Measurements from ENCODE around the gene EIF5B. TPM values are rescaled to one million over a fixed set of nuclear protein-coding genes. Genes with fewer than 3 reads are reported as not detected.

EIF5B gene
- total RNA-seq, 1 experiment from 2014 or later: 63.1 TPM

DNA sequence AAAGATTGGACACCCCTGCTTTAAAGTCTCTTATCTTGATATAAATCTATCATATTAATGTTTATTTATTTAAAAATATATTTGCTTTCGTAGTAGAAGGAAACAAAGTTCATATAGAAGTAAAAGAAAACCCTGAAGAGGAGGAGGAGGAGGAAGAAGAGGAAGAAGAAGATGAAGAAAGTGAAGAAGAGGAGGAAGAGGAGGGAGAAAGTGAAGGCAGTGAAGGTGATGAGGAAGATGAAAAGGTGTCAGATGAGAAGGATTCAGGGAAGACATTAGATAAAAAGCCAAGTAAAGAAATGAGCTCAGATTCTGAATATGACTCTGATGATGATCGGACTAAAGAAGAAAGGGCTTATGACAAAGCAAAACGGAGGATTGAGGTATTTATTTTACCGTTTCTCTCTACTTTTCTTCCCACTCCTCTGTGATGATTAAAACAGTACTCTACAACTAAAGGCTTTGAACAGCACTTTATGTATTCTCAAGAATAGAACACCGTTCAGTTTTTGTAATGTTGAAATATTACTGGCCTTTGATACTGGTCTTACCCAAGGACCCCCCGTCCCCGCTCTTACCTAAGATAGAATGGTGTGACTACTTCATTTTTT, 39.2 kb downstream of the EIF5B start:
- H3K27me3 Mint-ChIP-seq (ENCODE audit: unreplicated experiment): no peaks in the 10 kb centered on the region
- no peak overlapping the region for H3K4me3 Mint-ChIP-seq (ENCODE audit: low read depth, unreplicated experiment)
- CTCF ChIA-PET: no interaction called here
- intact Hi-C loops (cut with micrococcal nuclease; ENCODE audit: unreplicated experiment): no loop called here
- DNase-seq: no peak
- BruUV-seq (replicated peaks): no TSS peak
- no peaks in the 10 kb centered on the region for H3K4me1 Mint-ChIP-seq (ENCODE audit: low read depth, unreplicated experiment)
- H3K27ac Mint-ChIP-seq (ENCODE audit: unreplicated experiment): no peak overlapping the region
- H3K9me3 Mint-ChIP-seq (ENCODE audit: low read depth, unreplicated experiment): no peaks in the 10 kb centered on the region
- peaks cover 38% of the 10 kb centered on the region for H3K36me3 Mint-ChIP-seq (ENCODE audit: insufficient read depth, unreplicated experiment)
- TF ChIP-seq, protein P1, sequence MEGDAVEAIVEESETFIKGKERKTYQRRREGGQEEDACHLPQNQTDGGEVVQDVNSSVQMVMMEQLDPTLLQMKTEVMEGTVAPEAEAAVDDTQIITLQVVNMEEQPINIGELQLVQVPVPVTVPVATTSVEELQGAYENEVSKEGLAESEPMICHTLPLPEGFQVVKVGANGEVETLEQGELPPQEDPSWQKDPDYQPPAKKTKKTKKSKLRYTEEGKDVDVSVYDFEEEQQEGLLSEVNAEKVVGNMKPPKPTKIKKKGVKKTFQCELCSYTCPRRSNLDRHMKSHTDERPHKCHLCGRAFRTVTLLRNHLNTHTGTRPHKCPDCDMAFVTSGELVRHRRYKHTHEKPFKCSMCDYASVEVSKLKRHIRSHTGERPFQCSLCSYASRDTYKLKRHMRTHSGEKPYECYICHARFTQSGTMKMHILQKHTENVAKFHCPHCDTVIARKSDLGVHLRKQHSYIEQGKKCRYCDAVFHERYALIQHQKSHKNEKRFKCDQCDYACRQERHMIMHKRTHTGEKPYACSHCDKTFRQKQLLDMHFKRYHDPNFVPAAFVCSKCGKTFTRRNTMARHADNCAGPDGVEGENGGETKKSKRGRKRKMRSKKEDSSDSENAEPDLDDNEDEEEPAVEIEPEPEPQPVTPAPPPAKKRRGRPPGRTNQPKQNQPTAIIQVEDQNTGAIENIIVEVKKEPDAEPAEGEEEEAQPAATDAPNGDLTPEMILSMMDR (IDR thresholded peaks at IDR 0.05; ENCODE audit: unreplicated experiment): no peak

DNA sequence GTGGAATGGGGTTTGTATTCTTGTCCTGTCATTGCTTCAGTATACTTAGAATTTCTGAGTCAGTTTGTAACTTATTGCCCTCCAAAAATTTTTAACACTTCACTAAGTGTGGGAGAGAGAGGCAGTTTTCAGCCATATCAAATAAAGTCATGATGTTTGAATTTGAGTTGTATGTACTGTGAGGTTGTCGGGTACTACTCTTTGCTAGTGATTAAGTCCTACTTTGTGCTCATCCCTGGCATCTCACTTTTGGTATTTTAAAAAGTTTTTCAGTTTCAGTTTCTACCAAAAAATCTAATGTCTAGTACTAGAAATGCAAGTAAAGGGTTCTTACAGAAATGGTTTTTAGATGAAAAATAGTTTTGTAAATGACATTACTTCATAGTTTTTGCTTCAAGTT, 40.7 kb downstream of the EIF5B start:
- H3K36me3 Mint-ChIP-seq (ENCODE audit: insufficient read depth, unreplicated experiment): peaks cover 25% of the 10 kb centered on the region

DNA sequence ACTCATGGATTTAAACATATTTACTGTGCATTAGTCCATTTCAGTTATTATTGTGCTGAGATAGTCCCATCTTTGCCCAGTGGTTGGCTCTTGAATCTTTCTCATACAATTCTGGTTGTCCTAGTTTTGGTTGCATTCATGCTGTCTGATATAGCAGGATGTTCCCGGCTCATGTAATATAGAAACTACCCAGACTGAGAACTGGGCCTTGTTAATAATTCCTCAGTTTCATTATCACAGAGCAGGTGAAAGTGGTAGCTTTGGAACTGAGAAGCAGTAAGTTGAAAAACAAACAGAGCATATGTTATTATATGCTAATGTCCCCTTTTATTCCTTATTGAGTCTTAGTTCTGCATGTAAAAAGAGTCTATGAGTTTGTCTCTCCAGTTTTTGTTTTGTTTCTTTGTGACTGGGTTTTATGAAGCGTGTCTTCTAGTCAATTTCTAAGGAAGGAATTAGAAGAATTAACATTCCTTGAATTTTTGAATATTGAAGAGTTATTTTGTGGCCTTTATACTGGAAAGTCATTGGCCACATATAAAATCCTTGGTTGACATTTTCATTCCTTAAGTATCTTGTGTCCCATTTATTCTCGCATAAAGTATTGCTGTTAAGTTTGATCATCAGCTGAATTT, 43.3 kb downstream of the EIF5B start:
- H3K27ac Mint-ChIP-seq (ENCODE audit: unreplicated experiment): no peak overlapping the region
- H3K9me3 Mint-ChIP-seq (ENCODE audit: low read depth, unreplicated experiment): no peaks in the 10 kb centered on the region
- TF ChIP-seq, protein P1 (IDR thresholded peaks at IDR 0.05; ENCODE audit: unreplicated experiment): no peak
- no peak for DNase-seq
- BruUV-seq (replicated peaks): no TSS peak
- CTCF ChIA-PET: no interaction called here
- no peak overlapping the region for H3K4me3 Mint-ChIP-seq (ENCODE audit: low read depth, unreplicated experiment)
- H3K4me1 Mint-ChIP-seq (ENCODE audit: low read depth, unreplicated experiment): no peaks in the 10 kb centered on the region
- intact Hi-C loops (cut with micrococcal nuclease; ENCODE audit: unreplicated experiment): no loop called here
- H3K27me3 Mint-ChIP-seq (ENCODE audit: unreplicated experiment): no peaks in the 10 kb centered on the region
- peaks cover 29% of the 10 kb centered on the region for H3K36me3 Mint-ChIP-seq (ENCODE audit: insufficient read depth, unreplicated experiment)

More for the DNA sequence above, 40.7 kb downstream of the EIF5B start:
- CTCF ChIA-PET: no interaction called here
- TF ChIP-seq, protein P1 (IDR thresholded peaks at IDR 0.05; ENCODE audit: unreplicated experiment): no peak
- Mint-ChIP-seq H3K9me3 (ENCODE audit: low read depth, unreplicated experiment) (no peaks in the 10 kb centered on the region), H3K4me1 (ENCODE audit: low read depth, unreplicated experiment) (no peaks in the 10 kb centered on the region), H3K27ac (ENCODE audit: unreplicated experiment) (no peak overlapping the region), H3K27me3 (ENCODE audit: unreplicated experiment) (no peaks in the 10 kb centered on the region), H3K4me3 (ENCODE audit: low read depth, unreplicated experiment) (no peak overlapping the region)
- no TSS peak for BruUV-seq (replicated peaks)
- no peak for DNase-seq
- intact Hi-C loops (cut with micrococcal nuclease; ENCODE audit: unreplicated experiment): no loop called here

DNA sequence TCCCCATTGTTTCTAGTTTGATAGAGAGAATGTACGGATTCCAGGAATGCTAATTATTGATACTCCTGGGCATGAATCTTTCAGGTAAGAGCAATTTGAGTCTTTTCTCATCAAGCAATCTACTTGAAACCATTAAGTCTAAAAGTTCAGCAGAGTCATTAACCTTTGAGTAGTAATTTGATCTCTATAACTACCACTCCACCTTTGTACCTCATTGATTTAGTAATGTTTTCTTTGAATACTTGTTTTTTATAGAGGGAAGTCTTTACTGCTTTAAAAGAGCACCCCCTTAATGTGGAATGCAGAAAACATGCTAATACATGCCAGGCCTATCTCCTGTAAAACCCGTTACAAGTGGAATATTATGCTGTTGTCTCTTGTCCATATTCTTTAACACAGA, 45.0 kb downstream of the EIF5B start:
- Mint-ChIP-seq H3K27ac (ENCODE audit: unreplicated experiment) (no peak overlapping the region), H3K27me3 (ENCODE audit: unreplicated experiment) (no peaks in the 10 kb centered on the region), H3K36me3 (ENCODE audit: insufficient read depth, unreplicated experiment) (peaks cover 35% of the 10 kb centered on the region), H3K4me1 (ENCODE audit: low read depth, unreplicated experiment) (no peaks in the 10 kb centered on the region), H3K9me3 (ENCODE audit: low read depth, unreplicated experiment) (no peaks in the 10 kb centered on the region), H3K4me3 (ENCODE audit: low read depth, unreplicated experiment) (no peak overlapping the region)
- CTCF ChIA-PET: no interaction called here
- TF ChIP-seq, protein P1 (IDR thresholded peaks at IDR 0.05; ENCODE audit: unreplicated experiment): no peak
- no peak for DNase-seq
- intact Hi-C loops (cut with micrococcal nuclease; ENCODE audit: unreplicated experiment): no loop called here
- no TSS peak for BruUV-seq (replicated peaks)

Measured in Calu3 (cell line).